T-helper 2 cell treated with Interferon-gamma antibody and Interleukin-4, amounts not matched to agents 100 ng/mL and 5 ng/mL, for 36 hours (primary cell): ENCODE results near the gene SOX18. TPM values are rescaled to one million over a fixed set of nuclear protein-coding genes. Genes with fewer than 3 reads are reported as not detected.

Experiments
- intact Hi-C: fragments of 100-400 bp; cut with micrococcal nuclease; formaldehyde crosslinking; loops from one replicate; pipeline ENCODE4 v1.15.1; 2023
- total RNA-seq: library from RNA; stranded (reverse); gene quantifications from 2 replicates; pipeline ENCODE4 v1.2.3, GENCODE V29; 2022

The SOX18 gene
- total RNA-seq, 1 donor from 2014 or later, result 0.75 TPM

- intact Hi-C loops, result no loop called here
Measured at GRCh38 chr20:64000906-64001305, 48.5 kb downstream of the SOX18 start.

Other genes starting within 250 kb of the SOX18 start
- gene ZBTB46, start 218.4 kb downstream of the SOX18 start, total RNA-seq, result 0.16 and 0.32 TPM in 2 replicates
- not detected in 2 replicates for gene ABHD16B, start 188.1 kb downstream of the SOX18 start, total RNA-seq
- 46.4 and 48.3 TPM in 2 replicates for gene TPD52L2, start 184.4 kb downstream of the SOX18 start, total RNA-seq
- gene DNAJC5, start 154.5 kb downstream of the SOX18 start, total RNA-seq, result 50.4 and 53.8 TPM in 2 replicates
- 46.3 and 47.7 TPM in 2 replicates for gene UCKL1, start 93.2 kb downstream of the SOX18 start, total RNA-seq
- 25.8 and 26.9 TPM in 2 replicates for gene ZNF512B, start 79.7 kb downstream of the SOX18 start, total RNA-seq
- 21.8 TPM in 2 replicates for gene SAMD10, start 70.0 kb downstream of the SOX18 start, total RNA-seq
- gene PRPF6, start 68.5 kb downstream of the SOX18 start, total RNA-seq, result 69.3 and 69.4 TPM in 2 replicates
- 4.9 and 5.3 TPM in 2 replicates for gene C20orf204, start 13.5 kb downstream of the SOX18 start, total RNA-seq
- gene TCEA2, start 13.6 kb upstream of the SOX18 start, total RNA-seq, result 60.8 and 61.5 TPM in 2 replicates
- 96.3 and 97.6 TPM in 2 replicates for gene RGS19, start 29.9 kb upstream of the SOX18 start, total RNA-seq
- gene OPRL1, start 30.4 kb upstream of the SOX18 start, total RNA-seq, result 0.70 and 0.89 TPM in 2 replicates
- 0.34 TPM in 1 of 2 replicates, not detected in the other for gene LKAAEAR1, start 34.8 kb upstream of the SOX18 start, total RNA-seq
- gene NPBWR2, start 57.9 kb upstream of the SOX18 start, total RNA-seq, result not detected in 2 replicates
- not detected in 2 replicates for gene MYT1, start 114.8 kb upstream of the SOX18 start, total RNA-seq
- gene PCMTD2, start 206.1 kb upstream of the SOX18 start, total RNA-seq, result 42.2 and 47.9 TPM in 2 replicates